Upper lobe of left lung (tissue), 4 donors: ENCODE measurements around the gene PRM3.

Experiments
- EP300 ChIP-seq, 4 donors: sonication (generic); formaldehyde crosslinking; IDR thresholded peaks; one replicate each; pipeline ENCODE4 v1.5.1; 2017; ENCODE audit warnings: antibody characterized with exemption in 4 of 4, control low read depth in 2 of 4
- POLR2A ChIP-seq, 4 donors: fragments of 450-650 bp; IDR thresholded peaks; one replicate each; pipeline ENCODE4 v1.5.1; 2016 to 2017; ENCODE audit warnings: antibody characterized with exemption in 4 of 4, mild to moderate bottlenecking in 2 of 4
- TF ChIP-seq, protein P1 (sequence below), 6 experiments: fragments of 450-650 bp in 4 of 6; fragments of 200-600 bp in 2 of 6; sonication (generic) in 2 of 6; IDR thresholded peaks; one replicate each; pipeline ENCODE4 v1.5.1; 2016 to 2019; ENCODE audit warnings: antibody characterized with exemption in 6 of 6

DNA sequence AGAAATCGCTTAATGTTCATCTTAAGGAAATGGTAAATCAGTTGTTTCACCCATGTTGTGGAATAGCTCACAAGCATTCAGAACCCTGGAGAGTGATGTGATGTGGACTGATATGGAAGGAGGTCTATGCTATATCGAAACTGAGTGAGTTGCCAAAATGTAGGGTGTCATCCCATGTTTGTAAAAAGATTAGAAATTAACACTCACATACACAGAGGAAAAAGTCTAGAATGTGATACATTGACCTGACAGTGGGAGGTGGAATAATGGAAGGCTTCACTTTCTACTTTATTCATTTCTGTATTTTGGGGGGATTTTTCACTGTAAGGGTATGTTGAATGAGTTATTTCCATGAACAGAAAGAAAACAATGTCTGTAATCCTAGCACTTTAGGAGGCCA, 12.4 kb upstream of the PRM3 start:
- TF ChIP-seq, protein P1, sequence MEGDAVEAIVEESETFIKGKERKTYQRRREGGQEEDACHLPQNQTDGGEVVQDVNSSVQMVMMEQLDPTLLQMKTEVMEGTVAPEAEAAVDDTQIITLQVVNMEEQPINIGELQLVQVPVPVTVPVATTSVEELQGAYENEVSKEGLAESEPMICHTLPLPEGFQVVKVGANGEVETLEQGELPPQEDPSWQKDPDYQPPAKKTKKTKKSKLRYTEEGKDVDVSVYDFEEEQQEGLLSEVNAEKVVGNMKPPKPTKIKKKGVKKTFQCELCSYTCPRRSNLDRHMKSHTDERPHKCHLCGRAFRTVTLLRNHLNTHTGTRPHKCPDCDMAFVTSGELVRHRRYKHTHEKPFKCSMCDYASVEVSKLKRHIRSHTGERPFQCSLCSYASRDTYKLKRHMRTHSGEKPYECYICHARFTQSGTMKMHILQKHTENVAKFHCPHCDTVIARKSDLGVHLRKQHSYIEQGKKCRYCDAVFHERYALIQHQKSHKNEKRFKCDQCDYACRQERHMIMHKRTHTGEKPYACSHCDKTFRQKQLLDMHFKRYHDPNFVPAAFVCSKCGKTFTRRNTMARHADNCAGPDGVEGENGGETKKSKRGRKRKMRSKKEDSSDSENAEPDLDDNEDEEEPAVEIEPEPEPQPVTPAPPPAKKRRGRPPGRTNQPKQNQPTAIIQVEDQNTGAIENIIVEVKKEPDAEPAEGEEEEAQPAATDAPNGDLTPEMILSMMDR (IDR thresholded peaks at IDR 0.05), result no peak
- no peak for TF ChIP-seq POLR2A (IDR thresholded peaks at IDR 0.05)
- no peak for TF ChIP-seq EP300 (IDR thresholded peaks at IDR 0.05)
